Mesothelial cell of epicardium (in vitro differentiated cells): Measurements from ENCODE around the gene DGKQ. TPM values are rescaled to one million over a fixed set of nuclear protein-coding genes. Genes with fewer than 3 reads are reported as not detected.

Source experiments
- DNase-seq, 2 experiments: peaks; one replicate each; pipeline ENCODE4 v3.0.0; 2021; ENCODE audit warnings: low spot score in 2 of 2; ENCODE audit not compliant: unreplicated experiment in 2 of 2
- H3K27ac Mint-ChIP-seq: 2 replicates; pipeline ENCODE4 v1.8.0; 2021; ENCODE audit warnings: mixed read lengths
- H3K27me3 Mint-ChIP-seq: 2 replicates; pipeline ENCODE4 v1.8.0; 2021; ENCODE audit warnings: low read depth, mixed read lengths
- H3K36me3 Mint-ChIP-seq: 2 replicates; pipeline ENCODE4 v1.8.0; 2021; ENCODE audit warnings: mixed read lengths
- H3K4me1 Mint-ChIP-seq: 2 replicates; pipeline ENCODE4 v1.8.0; 2021; ENCODE audit warnings: mixed read lengths
- H3K4me3 Mint-ChIP-seq: 2 replicates; pipeline ENCODE4 v1.8.0; 2021; ENCODE audit warnings: mild to moderate bottlenecking, moderate library complexity, mixed read lengths
- H3K9me3 Mint-ChIP-seq: 2 replicates; pipeline ENCODE4 v1.8.0; 2021; ENCODE audit warnings: mixed read lengths
- total RNA-seq: library from RNA; stranded (reverse); gene quantifications from 3 replicates; pipeline ENCODE4 v1.2.1, GENCODE V29; 2021
- TF ChIP-seq, protein P1 (sequence below): fragments of 200-600 bp; sonication (generic); IDR thresholded peaks from one replicate; pipeline ENCODE4 v1.5.0; 2021; ENCODE audit warnings: antibody characterized with exemption; ENCODE audit not compliant: unreplicated experiment

Gene DGKQ
- total RNA-seq, 1 donor from 2014 or later: 15.6 TPM

DNA sequence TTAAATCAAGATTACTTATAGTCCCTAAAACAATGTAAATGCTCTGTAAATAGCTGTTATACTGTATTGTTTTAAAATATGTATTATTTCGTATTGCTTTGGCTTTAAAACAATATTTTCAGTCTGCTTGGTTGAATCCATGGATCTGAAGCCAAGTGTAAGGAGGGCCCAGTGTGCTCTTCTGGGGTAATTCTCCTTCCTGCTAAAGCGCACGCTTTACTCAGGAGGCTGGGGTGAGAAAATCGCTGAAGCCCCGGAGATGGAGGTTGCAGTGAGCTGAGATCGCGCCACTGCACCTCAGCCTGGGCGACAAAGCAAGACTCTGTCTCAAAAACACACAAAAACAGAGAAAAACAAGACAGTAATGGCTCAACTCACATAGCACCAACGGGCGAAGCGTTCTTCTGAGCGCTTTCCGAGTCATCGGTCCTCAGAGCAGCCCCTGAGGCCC, 13.1 kb upstream of the DGKQ start:
- peaks cover 21% of the 10 kb centered on the region for H3K4me1 Mint-ChIP-seq
- H3K27ac Mint-ChIP-seq: peak overlapping the region; percentile 89
- H3K27me3 Mint-ChIP-seq: no peaks in the 10 kb centered on the region
- peak overlapping the region; percentile 92 for H3K4me3 Mint-ChIP-seq
- no peaks in the 10 kb centered on the region for H3K9me3 Mint-ChIP-seq
- DNase-seq: no peak
- H3K36me3 Mint-ChIP-seq: no peaks in the 10 kb centered on the region
- TF ChIP-seq, protein P1, sequence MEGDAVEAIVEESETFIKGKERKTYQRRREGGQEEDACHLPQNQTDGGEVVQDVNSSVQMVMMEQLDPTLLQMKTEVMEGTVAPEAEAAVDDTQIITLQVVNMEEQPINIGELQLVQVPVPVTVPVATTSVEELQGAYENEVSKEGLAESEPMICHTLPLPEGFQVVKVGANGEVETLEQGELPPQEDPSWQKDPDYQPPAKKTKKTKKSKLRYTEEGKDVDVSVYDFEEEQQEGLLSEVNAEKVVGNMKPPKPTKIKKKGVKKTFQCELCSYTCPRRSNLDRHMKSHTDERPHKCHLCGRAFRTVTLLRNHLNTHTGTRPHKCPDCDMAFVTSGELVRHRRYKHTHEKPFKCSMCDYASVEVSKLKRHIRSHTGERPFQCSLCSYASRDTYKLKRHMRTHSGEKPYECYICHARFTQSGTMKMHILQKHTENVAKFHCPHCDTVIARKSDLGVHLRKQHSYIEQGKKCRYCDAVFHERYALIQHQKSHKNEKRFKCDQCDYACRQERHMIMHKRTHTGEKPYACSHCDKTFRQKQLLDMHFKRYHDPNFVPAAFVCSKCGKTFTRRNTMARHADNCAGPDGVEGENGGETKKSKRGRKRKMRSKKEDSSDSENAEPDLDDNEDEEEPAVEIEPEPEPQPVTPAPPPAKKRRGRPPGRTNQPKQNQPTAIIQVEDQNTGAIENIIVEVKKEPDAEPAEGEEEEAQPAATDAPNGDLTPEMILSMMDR: no peak

- H3K27ac Mint-ChIP-seq: no peak overlapping the region
- H3K9me3 Mint-ChIP-seq: no peaks in the 10 kb centered on the region
- H3K4me1 Mint-ChIP-seq: peaks cover 21% of the 10 kb centered on the region
- peak in 1 of 2 experiments; percentile 75 for DNase-seq
- H3K27me3 Mint-ChIP-seq: no peaks in the 10 kb centered on the region
- TF ChIP-seq, protein P1: no peak
- H3K36me3 Mint-ChIP-seq: no peaks in the 10 kb centered on the region
- peak overlapping the region; percentile 92 for H3K4me3 Mint-ChIP-seq
These were observed 11.9 kb upstream of the DGKQ start for GRCh38 chr4:985123-985830.

DNA sequence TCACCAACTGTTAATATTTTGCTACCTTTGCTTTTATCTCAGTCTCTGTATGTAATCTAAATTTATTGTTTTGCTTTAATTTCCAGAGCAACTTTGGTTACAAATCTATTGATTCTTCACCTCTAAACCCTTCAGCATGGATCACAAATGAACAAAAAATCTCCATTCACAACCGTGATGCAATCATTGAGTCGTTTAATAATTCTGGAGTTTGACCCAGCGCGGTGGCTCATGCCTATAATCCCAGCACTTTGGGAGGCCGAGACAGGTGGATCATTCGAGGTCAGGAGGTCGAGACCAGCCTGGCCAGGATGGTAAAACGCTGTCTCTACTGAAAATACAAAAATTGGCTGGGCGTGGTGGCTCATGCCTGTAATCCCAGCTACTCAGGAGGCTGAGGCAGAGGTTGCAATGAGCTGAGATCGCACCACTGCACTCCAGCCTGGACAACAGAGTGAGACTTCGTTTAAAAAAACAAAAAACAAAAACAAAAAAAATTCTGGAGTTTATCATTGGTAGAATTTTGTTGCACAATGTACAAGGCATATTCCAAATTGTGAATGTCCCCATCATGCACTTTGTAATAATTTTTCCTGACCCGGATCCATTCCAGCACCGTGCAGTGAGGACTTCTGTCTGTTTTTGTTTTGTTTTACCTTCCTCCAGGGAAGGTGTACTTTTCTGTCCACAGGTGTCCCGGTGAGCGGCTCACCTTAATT, 11.1 kb upstream of the DGKQ start:
- Mint-ChIP-seq H3K36me3 (no peaks in the 10 kb centered on the region), H3K9me3 (no peaks in the 10 kb centered on the region), H3K4me3 (peak overlapping the region; percentile 92), H3K27me3 (no peaks in the 10 kb centered on the region), H3K4me1 (peaks cover 21% of the 10 kb centered on the region), H3K27ac (no peak overlapping the region)
- TF ChIP-seq, protein P1: no peak
- no peak for DNase-seq

GRCh38 chr4:982814-983213, 9.4 kb upstream of the DGKQ start:
- H3K27ac Mint-ChIP-seq: no peak overlapping the region
- no peak for DNase-seq
- H3K36me3 Mint-ChIP-seq: no peaks in the 10 kb centered on the region
- no peak overlapping the region for H3K4me3 Mint-ChIP-seq
- no peaks in the 10 kb centered on the region for H3K9me3 Mint-ChIP-seq
- H3K27me3 Mint-ChIP-seq: no peaks in the 10 kb centered on the region
- peaks cover 23% of the 10 kb centered on the region for H3K4me1 Mint-ChIP-seq
- TF ChIP-seq, protein P1: no peak

DNA sequence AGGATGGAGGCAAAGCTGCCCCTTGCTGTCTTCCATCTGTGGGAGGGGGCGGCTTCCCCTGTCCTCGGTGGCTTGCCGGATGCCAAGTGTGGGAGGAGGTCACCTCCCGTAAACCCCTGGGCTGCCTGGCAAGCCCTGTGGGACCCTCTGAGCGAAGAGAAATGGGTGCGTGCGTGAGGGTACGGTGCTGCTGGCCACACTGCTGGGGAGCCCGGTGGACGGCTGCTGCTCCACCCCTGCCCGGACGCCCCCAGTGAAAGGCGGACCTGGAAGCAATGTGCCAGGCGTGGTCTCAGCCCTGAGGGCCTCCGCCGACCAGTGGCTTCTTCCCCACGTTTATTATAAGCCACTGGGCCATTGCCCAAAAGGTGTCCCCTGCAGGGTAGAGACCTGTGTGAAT, 8.9 kb upstream of the DGKQ start:
- Mint-ChIP-seq H3K9me3 (no peaks in the 10 kb centered on the region), H3K27ac (no peak overlapping the region), H3K36me3 (no peaks in the 10 kb centered on the region), H3K27me3 (no peaks in the 10 kb centered on the region), H3K4me3 (no peak overlapping the region), H3K4me1 (peaks cover 21% of the 10 kb centered on the region)
- TF ChIP-seq, protein P1: no peak
- DNase-seq: no peak
